Measurements from ENCODE around the gene TBC1D14. TPM values are rescaled to one million over a fixed set of nuclear protein-coding genes. Genes with fewer than 3 reads are reported as not detected.

TBC1D14 gene
- total and polyA plus RNA-seq, 2 of the 8 experiments (the other 6 are each of a cell fraction or from before 2014, with no cell fraction given) = 45.6 to 48.2 TPM

DNA sequence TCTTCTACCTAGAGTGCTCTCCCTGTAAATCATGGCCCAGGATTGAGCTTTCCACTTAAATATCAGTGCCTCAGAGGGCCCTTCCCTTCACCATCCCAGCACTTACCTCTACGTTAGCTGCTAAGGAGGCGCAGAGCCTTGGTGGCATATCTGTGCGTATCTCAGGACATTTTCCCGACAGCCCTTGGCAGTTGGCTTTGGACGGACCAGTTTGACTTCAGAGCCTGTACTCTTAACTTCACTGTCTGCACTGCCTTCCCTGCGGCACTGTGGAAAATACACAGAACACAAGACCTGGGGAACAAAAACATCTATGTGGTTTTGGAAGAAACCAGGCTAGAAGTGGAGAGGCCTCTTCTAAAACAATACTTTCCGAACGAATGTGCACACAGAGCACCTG lies 135.9 kb downstream of the TBC1D14 start:
- Histone ChIP-seq H3K56ac (replicated peaks; ENCODE audit: insufficient read length, low read depth, low read length) (no peak overlapping the region), H3K4me1 (replicated peaks in 1 of 4; ENCODE audit: control insufficient read depth in 3 of 4, insufficient read depth in 4 of 4, low read length in 3 of 4) (peaks cover 0 to 18% (median 8%) of the 10 kb centered on the region in 4 experiments; a peak in 5 of 7 replicates), H2AK5ac (ENCODE audit: low read depth, low read length) (no peak overlapping the region), H2BK12ac (ENCODE audit: low read depth, low read length) (no peak overlapping the region), H3K23ac (ENCODE audit: insufficient read length) (no peak overlapping the region), H2BK120ac (replicated peaks; ENCODE audit: low read depth, low read length) (no peak overlapping the region), H4K5ac (ENCODE audit: insufficient read length, low read depth, low read length) (no peak overlapping the region), H3K9ac (replicated peaks in 1 of 4; ENCODE audit: extremely low read depth in 1 of 4, low read depth in 3 of 4, low read length in 3 of 4) (no peak overlapping the region), H4K91ac (replicated peaks; ENCODE audit: insufficient read length, low read length) (no peak overlapping the region), H4K20me1 (replicated peaks in 1 of 2; ENCODE audit: control insufficient read depth in 1 of 2, insufficient read depth in 2 of 2, low read length in 2 of 2) (peaks cover 7 to 38% of the 10 kb centered on the region in 2 experiments), H3K79me2 (ENCODE audit: control insufficient read depth in 1 of 2, insufficient read depth in 2 of 2, low read length in 2 of 2) (peaks cover 3 to 49% of the 10 kb centered on the region in 2 experiments; a peak in 3 of 4 replicates), H2BK15ac (ENCODE audit: low read length) (no peak overlapping the region), H3K4me3 (ENCODE audit: extremely low read depth in 1 of 4, insufficient read depth in 2 of 4, low read depth in 3 of 4, low read length in 4 of 4) (no peak overlapping the region), H3K79me1 (ENCODE audit: low read depth, low read length) (peaks cover 38% of the 10 kb centered on the region), H2AFZ (ENCODE audit: low read length) (no peak overlapping the region), H4K8ac (ENCODE audit: extremely low read depth, insufficient read depth, low read length) (peak overlapping the region; percentile 18; the same call in 1 of the 2 replicates), H3K14ac (ENCODE audit: insufficient read length) (no peak overlapping the region), H3K27ac (ENCODE audit: low read depth, low read length) (no peak overlapping the region), H3K4ac (replicated peaks; ENCODE audit: insufficient read length, low read depth, low read length) (no peak overlapping the region), H2BK20ac (ENCODE audit: low read length) (no peak overlapping the region), H3K18ac (ENCODE audit: extremely low read depth, low read length) (no peak overlapping the region), H3K36me3 (ENCODE audit: control insufficient read depth in 2 of 4, insufficient read depth in 4 of 4, low read length in 3 of 4) (no peaks in the 10 kb centered on the region), H3K4me2 (ENCODE audit: insufficient read depth in 1 of 2, low read depth in 2 of 2, low read length in 2 of 2) (no peak overlapping the region; a peak in 1 of 4 replicates), H3K27me3 (replicated peaks in 1 of 4; ENCODE audit: control insufficient read depth in 3 of 4, extremely low read depth in 1 of 4, insufficient read depth in 3 of 4, low read length in 3 of 4) (peaks cover 11 to 28% (median 20%) of the 10 kb centered on the region in 4 experiments), H3K23me2 (ENCODE audit: low read depth, low read length) (peaks cover 13% of the 10 kb centered on the region; the same call in 1 of the 2 replicates), H3K9me3 (ENCODE audit: insufficient read depth in 2 of 2, low read depth in 1 of 2, low read length in 1 of 2) (no peaks in the 10 kb centered on the region), H2BK5ac (ENCODE audit: low read depth, low read length) (no peak overlapping the region)
- ChIA-PET CTCF (ENCODE audit: partially characterized antibody) (interaction anchor here (0.6 to 9.7 kb wide), 12 partner anchors 8 to 142 kb away, joined by 3 to 108 read pairs (median 4); partner anchors contain the start of gene GRPEL1), POLR2A (ENCODE audit: partially characterized antibody) (interaction anchor here (0.5 to 5.5 kb wide), 5 partner anchors 10 to 639 kb away, joined by 3 to 36 read pairs (median 5); no protein-coding TSS in a partner anchor)
- 90% methylated on average over 8 of the region's 8 CpGs; no CpG with 5 or more reads in 1 of the 2 experiments for WGBS, 2 experiments (ENCODE audit: extremely low coverage in 1 of 2, insufficient coverage in 1 of 2, insufficient read length in 1 of 2, insufficient replicate concordance in 2 of 2, low coverage in 1 of 2, low lambda C conversion rate in 2 of 2, missing lambda C conversion rate in 1 of 2)
- no peak for DNase-seq (ENCODE audit: low read depth in 1 of 2, low spot score in 2 of 2)
- no peak for FAIRE-seq
- TF ChIP-seq NRF1 (IDR thresholded peaks at IDR 0.05; ENCODE audit: low read depth, low read length) (no peak), ASH2L (IDR thresholded peaks at IDR 0.05; ENCODE audit: low read length) (no peak), HDAC6 (IDR thresholded peaks at IDR 0.05; ENCODE audit: low read depth, low read length) (no peak), TAF1 (IDR thresholded peaks at IDR 0.05; ENCODE audit: low read depth, low read length) (no peak), CTBP2 (IDR thresholded peaks at IDR 0.05; ENCODE audit: borderline replicate concordance, insufficient read depth, insufficient read length, low read length) (no peak), BRCA1 (IDR thresholded peaks at IDR 0.05; ENCODE audit: low read depth, low read length) (no peak), RXRA (IDR thresholded peaks at IDR 0.05; ENCODE audit: insufficient read depth, low read depth, low read length) (no peak), SP2 (IDR thresholded peaks at IDR 0.05; ENCODE audit: low read length) (no peak), YY1 (IDR thresholded peaks at IDR 0.05; ENCODE audit: low read depth, low read length) (no peak)
- TF ChIP-seq, protein P1, sequence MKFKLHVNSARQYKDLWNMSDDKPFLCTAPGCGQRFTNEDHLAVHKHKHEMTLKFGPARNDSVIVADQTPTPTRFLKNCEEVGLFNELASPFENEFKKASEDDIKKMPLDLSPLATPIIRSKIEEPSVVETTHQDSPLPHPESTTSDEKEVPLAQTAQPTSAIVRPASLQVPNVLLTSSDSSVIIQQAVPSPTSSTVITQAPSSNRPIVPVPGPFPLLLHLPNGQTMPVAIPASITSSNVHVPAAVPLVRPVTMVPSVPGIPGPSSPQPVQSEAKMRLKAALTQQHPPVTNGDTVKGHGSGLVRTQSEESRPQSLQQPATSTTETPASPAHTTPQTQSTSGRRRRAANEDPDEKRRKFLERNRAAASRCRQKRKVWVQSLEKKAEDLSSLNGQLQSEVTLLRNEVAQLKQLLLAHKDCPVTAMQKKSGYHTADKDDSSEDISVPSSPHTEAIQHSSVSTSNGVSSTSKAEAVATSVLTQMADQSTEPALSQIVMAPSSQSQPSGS (IDR thresholded peaks at IDR 0.05; ENCODE audit: low read length) = no peak
- TF ChIP-seq, protein P2, sequence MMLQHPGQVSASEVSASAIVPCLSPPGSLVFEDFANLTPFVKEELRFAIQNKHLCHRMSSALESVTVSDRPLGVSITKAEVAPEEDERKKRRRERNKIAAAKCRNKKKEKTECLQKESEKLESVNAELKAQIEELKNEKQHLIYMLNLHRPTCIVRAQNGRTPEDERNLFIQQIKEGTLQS (IDR thresholded peaks at IDR 0.05; ENCODE audit: insufficient read depth, low read depth, low read length) = no peak
